ENCODE data around the gene SPAG6. TPM values are rescaled to one million over a fixed set of nuclear protein-coding genes. Genes with fewer than 3 reads are reported as not detected.
A peak's percentile ranks its signal among the peaks of the same experiment; 100 is the strongest.

SPAG6 gene
- total and polyA plus RNA-seq, 2 of the 4 experiments (the other 2 are of a cell fraction) = not detected

GRCh38 chr10:22344781-22345300 lies 455 bp upstream of the SPAG6 start:
- Histone ChIP-seq H4K8ac (ENCODE audit: low read depth in 2 of 2, low read length in 2 of 2) (no peak overlapping the region), H4K5ac (ENCODE audit: low read depth, low read length) (no peak overlapping the region), H2BK120ac (ENCODE audit: low read depth, low read length) (no peak overlapping the region), H3K4me1 (ENCODE audit: control insufficient read depth, insufficient read depth, low read length) (no peaks in the 10 kb centered on the region), H3K9me3 (ENCODE audit: control insufficient read depth, insufficient read depth, low read length) (peaks cover 14% of the 10 kb centered on the region), H4K91ac (ENCODE audit: insufficient read depth, low read depth, low read length) (no peak overlapping the region), H3K27me3 (ENCODE audit: control insufficient read depth, insufficient read depth, low read length) (peaks cover 52% of the 10 kb centered on the region), H3K9ac (ENCODE audit: low read depth, low read length) (no peak overlapping the region), H3K56ac (ENCODE audit: extremely low read depth, insufficient read depth, low read length) (no peak overlapping the region), H3K14ac (replicated peaks; ENCODE audit: low read depth, low read length) (no peak overlapping the region), H2BK15ac (ENCODE audit: low read depth, low read length) (no peak overlapping the region), H2AK5ac (ENCODE audit: low read depth, low read length) (no peak overlapping the region), H3K23ac (ENCODE audit: low read depth, low read length) (no peak overlapping the region), H2BK20ac (ENCODE audit: low read depth, low read length) (no peak overlapping the region), H2AFZ (replicated peaks; ENCODE audit: low read length, poor library complexity) (peak overlapping the region; percentile 75), H4K20me1 (ENCODE audit: insufficient read depth, low read length) (no peaks in the 10 kb centered on the region), H3K9me1 (ENCODE audit: insufficient read depth, low read length) (no peaks in the 10 kb centered on the region), H3K4me2 (ENCODE audit: low read depth, low read length) (no peak overlapping the region), H3K27ac (ENCODE audit: insufficient read depth, low read length) (no peak overlapping the region), H2BK5ac (ENCODE audit: low read depth, low read length, poor library complexity, severe bottlenecking) (no peak overlapping the region), H3K36me3 (ENCODE audit: control insufficient read depth, insufficient read depth, low read length) (no peaks in the 10 kb centered on the region), H3K4ac (ENCODE audit: low read depth, low read length) (no peak overlapping the region), H3K18ac (ENCODE audit: low read depth, low read length) (no peak overlapping the region), H3K79me1 (ENCODE audit: low read depth in 1 of 2, low read length in 2 of 2) (no peaks in the 10 kb centered on the region), H2AK9ac (replicated peaks; ENCODE audit: low read depth, low read length, poor library complexity) (no peak overlapping the region), H3K4me3 (ENCODE audit: insufficient read depth, low read depth, low read length) (no peak overlapping the region)
- dilution Hi-C loops (cut with HindIII; ENCODE audit: low sequenced_read_pairs, unreplicated experiment) (no loop called here), intact Hi-C loops (cut with micrococcal nuclease) (loop anchor here (5.0 kb wide), 2 partner anchors 367 to 642 kb away; partner anchors contain the start of gene PIP4K2A), in situ Hi-C loops (cut with MboI; ENCODE audit: low sequenced_read_pairs) (no loop called here)
- ATAC-seq (ENCODE audit: low read depth) = no peak
- CTCF ChIA-PET = no interaction called here
- 8% methylated on average over 11 of the region's 26 CpGs; no CpG with 5 or more reads in 1 of the 2 experiments for WGBS, 2 experiments (ENCODE audit: extremely low coverage in 2 of 2, insufficient read length in 1 of 2)
- no peak for DNase-seq
- no peak for TF ChIP-seq USF2 (IDR thresholded peaks at IDR 0.05; ENCODE audit: low read depth, low read length)
- TF ChIP-seq RCOR1 (IDR thresholded peaks at IDR 0.05; ENCODE audit: insufficient replicate concordance, low read length) = no peak
- TF ChIP-seq FOS (IDR thresholded peaks at IDR 0.05; ENCODE audit: low read depth, low read length) = no peak
- no peak for TF ChIP-seq CHD1 (IDR thresholded peaks at IDR 0.05; ENCODE audit: low read depth, low read length)
- no peak for TF ChIP-seq BHLHE40 (IDR thresholded peaks at IDR 0.05; ENCODE audit: low read depth, low read length)
- POLR2A ChIA-PET (ENCODE audit: unreplicated experiment) = no interaction called here
- BruUV-seq (replicated peaks) = no TSS peak
